AG04449 (cell line): ENCODE measurements around the gene LPCAT1.

Experiments used
- CTCF ChIA-PET: fragments of 350-600 bp; formaldehyde crosslinking; extraction: SDS; loops from one replicate; lab custom pipeline; 2021; ENCODE audit warnings: antibody characterized with exemption; lab: Yijun Ruan, JAX
- POLR2A ChIA-PET: fragments of 400-600, 350-600 bp; formaldehyde crosslinking; extraction: SDS; loops from one replicate; lab custom pipeline; 2020; ENCODE audit warnings: antibody characterized with exemption, inconsistent platforms; lab: Yijun Ruan, JAX
- DNase-seq: peaks from one replicate; pipeline ENCODE4 v3.0.0-alpha.2; 2010; ENCODE audit warnings: low read depth, low spot score
- H3K4me3 ChIP-seq: 2 replicates; pipeline ENCODE4 v1.5.1; 2011; ENCODE audit warnings: low read depth, mild to moderate bottlenecking, control low read depth, low read length
- TF ChIP-seq, protein P1 (sequence below): IDR thresholded peaks from one replicate; pipeline ENCODE4 v1.5.1; 2011; ENCODE audit warnings: mild to moderate bottlenecking, moderate library complexity, low read length, control low read depth, inconsistent platforms; ENCODE audit not compliant: insufficient read depth; ENCODE audit errors: missing control alignments

LPCAT1 gene

GRCh38 chr5:1438871-1439270 lies 84.9 kb downstream of the LPCAT1 start:
- TF ChIP-seq, protein P1, sequence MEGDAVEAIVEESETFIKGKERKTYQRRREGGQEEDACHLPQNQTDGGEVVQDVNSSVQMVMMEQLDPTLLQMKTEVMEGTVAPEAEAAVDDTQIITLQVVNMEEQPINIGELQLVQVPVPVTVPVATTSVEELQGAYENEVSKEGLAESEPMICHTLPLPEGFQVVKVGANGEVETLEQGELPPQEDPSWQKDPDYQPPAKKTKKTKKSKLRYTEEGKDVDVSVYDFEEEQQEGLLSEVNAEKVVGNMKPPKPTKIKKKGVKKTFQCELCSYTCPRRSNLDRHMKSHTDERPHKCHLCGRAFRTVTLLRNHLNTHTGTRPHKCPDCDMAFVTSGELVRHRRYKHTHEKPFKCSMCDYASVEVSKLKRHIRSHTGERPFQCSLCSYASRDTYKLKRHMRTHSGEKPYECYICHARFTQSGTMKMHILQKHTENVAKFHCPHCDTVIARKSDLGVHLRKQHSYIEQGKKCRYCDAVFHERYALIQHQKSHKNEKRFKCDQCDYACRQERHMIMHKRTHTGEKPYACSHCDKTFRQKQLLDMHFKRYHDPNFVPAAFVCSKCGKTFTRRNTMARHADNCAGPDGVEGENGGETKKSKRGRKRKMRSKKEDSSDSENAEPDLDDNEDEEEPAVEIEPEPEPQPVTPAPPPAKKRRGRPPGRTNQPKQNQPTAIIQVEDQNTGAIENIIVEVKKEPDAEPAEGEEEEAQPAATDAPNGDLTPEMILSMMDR, result no peak
- POLR2A ChIA-PET, result no interaction called here
- CTCF ChIA-PET, result interaction anchor here (0.9 kb wide), 1 partner anchor 13 kb away, joined by 3 read pairs; no protein-coding TSS in a partner anchor
- H3K4me3 ChIP-seq, result no peak overlapping the region
- no peak for DNase-seq

DNA sequence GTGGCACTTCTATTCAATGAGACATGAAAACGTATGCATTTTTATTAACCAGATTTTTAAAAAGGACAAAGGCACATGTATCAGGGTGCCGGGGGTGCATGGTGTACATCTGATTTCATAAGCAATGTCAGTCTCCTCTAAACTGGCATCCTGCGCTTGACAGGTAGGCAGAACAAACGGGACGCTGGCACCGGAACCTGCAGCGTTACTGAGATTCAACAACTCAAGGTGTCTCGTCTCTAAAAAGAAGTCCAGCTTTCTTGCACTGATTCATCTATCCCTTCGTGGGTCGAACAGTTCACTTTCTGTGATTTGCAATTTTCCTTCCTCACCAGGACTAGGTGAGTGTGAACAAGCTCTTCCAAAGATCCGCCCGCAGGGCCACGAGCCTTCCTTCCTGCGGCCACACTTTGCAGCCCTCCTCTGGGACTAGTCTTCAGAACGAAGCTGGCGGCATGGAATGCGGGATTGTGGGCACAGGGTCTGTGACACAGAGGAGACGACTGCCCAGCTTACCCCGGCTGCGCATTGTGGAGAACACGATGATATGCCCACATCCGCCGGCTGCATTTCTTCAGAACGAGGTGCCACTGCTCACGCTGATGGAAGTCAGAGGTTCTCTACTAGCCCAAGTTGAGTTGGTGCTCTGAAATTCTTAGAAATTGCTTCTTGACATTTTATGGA lies 85.7 kb downstream of the LPCAT1 start:
- TF ChIP-seq, protein P1, result no peak
- no peak for DNase-seq
- H3K4me3 ChIP-seq, result no peak overlapping the region
- CTCF ChIA-PET, result interaction anchor here (0.9 to 1.2 kb wide), 2 partner anchors 12 to 13 kb away, joined by 3 read pairs; no protein-coding TSS in a partner anchor
- POLR2A ChIA-PET, result no interaction called here

- CTCF ChIA-PET, result interaction anchor here (1.2 kb wide), 1 partner anchor 12 kb away, joined by 3 read pairs; no protein-coding TSS in a partner anchor
- H3K4me3 ChIP-seq, result no peak overlapping the region
- POLR2A ChIA-PET, result no interaction called here
- TF ChIP-seq, protein P1, result no peak
- DNase-seq, result no peak
Measured at GRCh38 chr5:1437226-1437829, 86.4 kb downstream of the LPCAT1 start.

DNA sequence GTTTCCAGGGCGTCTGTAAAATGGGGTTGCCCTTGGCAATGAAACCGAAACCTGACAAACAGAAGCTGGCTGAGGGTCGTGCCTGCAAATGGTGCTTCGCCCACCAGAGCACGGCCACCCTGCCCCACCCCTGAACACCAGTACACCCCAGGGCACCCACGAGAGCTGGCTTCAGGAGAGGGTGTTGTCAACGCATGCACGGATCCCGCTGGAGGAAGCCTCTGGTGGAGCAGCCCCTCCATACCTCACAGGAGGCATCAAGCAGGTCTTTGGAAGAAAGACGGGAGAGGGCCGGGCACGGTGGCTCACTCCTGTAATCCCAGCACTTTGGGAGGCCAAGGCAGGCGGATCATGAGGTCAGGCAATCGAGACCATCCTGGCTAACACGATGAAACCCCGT lies 87.1 kb downstream of the LPCAT1 start:
- DNase-seq, result no peak
- ChIA-PET POLR2A (no interaction called here), CTCF (no interaction called here)
- no peak overlapping the region for H3K4me3 ChIP-seq
- TF ChIP-seq, protein P1, result no peak

DNA sequence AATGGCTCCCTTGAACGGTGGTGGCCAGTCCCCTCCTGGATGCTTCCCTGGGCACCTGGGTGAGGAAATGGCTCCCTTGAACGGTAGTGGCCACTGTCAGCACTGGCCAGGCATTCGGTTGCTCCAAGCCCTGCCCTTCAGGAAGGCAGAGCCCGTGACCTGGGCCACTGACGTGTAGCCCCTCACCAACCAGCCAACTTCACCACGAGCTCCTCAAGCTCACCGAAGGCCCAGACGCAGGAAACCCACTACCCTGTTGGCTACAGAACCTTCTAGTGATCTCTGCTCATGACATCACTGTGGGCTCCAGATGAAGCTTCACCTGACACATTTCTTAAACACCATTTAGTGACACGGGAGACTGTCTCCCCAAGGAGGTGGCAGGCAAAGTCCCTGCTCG lies 87.7 kb downstream of the LPCAT1 start:
- POLR2A ChIA-PET, result no interaction called here
- TF ChIP-seq, protein P1, result no peak
- no peak for DNase-seq
- CTCF ChIA-PET, result no interaction called here
- no peak overlapping the region for H3K4me3 ChIP-seq

GRCh38 chr5:1435369-1435768 lies 88.4 kb downstream of the LPCAT1 start:
- no peak for DNase-seq
- CTCF ChIA-PET, result no interaction called here
- TF ChIP-seq, protein P1, result no peak
- H3K4me3 ChIP-seq, result no peak overlapping the region
- POLR2A ChIA-PET, result no interaction called here
